Measurements from ENCODE around the gene ADORA2B. TPM values are rescaled to one million over a fixed set of nuclear protein-coding genes. Genes with fewer than 3 reads are reported as not detected.
"Not testable (repeated sequence)": the region's sequence is repeated elsewhere in the genome, so short reads cannot be mapped to it uniquely, and the experiment has no call there.

The ADORA2B gene
- total RNA-seq, 5 donors from 2014 or later (not counting 1 experiment from before 2014, with no cell fraction given): 0.20 TPM; not detected in 4

DNA sequence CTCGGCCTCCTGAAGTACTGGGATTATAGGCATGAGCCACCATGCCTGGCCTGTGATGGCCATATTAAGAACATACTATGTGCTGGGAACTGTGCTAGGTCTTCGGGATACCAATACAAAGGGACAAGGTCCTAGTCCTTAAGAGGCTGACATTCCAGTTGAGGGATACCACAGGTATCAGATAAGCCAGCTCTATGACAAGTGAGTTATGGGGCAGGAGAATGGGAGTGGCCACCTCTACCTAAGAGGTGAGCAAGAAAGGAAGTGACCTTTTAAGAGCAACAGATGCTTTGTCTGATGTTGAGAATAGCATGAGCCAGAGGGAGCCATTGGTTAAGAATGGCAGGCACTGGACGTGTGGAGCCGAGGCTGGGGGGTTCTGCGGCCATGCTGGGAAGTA is 27.0 kb downstream of the ADORA2B start:
- POLR2A ChIA-PET: no interaction called here
- H3K36me3 Mint-ChIP-seq: peaks cover 11% of the 10 kb centered on the region

DNA sequence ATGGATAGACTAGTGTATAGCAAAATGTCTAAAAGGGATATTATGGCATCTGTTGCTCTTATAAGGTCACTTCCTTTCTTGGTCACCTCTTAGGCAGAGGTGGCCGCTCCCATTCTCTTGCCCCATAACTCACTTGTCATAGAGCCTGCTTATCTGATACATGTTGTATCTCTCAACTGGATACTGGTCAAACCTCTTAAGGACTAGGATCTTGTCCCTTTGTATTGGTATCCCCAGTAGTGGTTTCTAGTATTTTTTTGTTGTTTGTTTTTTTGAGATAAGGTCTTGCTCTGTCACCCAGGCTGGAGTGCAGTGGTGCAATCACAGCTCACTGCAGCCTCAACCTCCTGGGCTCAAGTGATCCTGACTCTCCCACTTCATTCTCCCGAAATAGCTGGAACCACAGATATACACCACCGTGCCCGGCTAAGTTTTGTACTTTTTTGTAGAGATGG is 27.6 kb downstream of the ADORA2B start:
- H3K9me3 Mint-ChIP-seq: no peaks in the 10 kb centered on the region
- 92% methylated on average over 2 of the region's 4 CpGs for WGBS (ENCODE audit: insufficient coverage)
- peaks cover 0 to 10% (median 3%) of the 10 kb centered on the region in 3 donors for H3K4me1 Mint-ChIP-seq
- H3K27me3 ChIP-seq (replicated peaks in 1 of 2; ENCODE audit: control insufficient read depth in 2 of 2, extremely low read depth in 1 of 2, insufficient read depth in 2 of 2, low read length in 1 of 2): peaks cover 0 to 12% of the 10 kb centered on the region in 2 experiments
- H3K27ac ChIP-seq (ENCODE audit: low read length): no peak overlapping the region
- no peak overlapping the region for H3K4me3 Mint-ChIP-seq
- POLR2A ChIA-PET: no interaction called here
- H3K27me3 Mint-ChIP-seq: peaks cover 0 to 4% of the 10 kb centered on the region in 2 donors
- peaks cover 15% of the 10 kb centered on the region for H3K36me3 Mint-ChIP-seq
- DNase-seq (no peak), ATAC-seq (replicated peaks in 1 of 4) (no peak)
- no peak overlapping the region for H3K27ac Mint-ChIP-seq
- no peak overlapping the region for H3K4me3 ChIP-seq (ENCODE audit: control insufficient read depth in 1 of 2, extremely low read depth in 1 of 2, low read length in 1 of 2)
- peaks cover 2 to 15% of the 10 kb centered on the region in 2 donors for H3K36me3 ChIP-seq (ENCODE audit: control insufficient read depth in 2 of 2, extremely low read depth in 1 of 2, insufficient read depth in 1 of 2, low read length in 1 of 2)
- CTCF ChIA-PET: no interaction called here
- peaks cover 0 to under 1% of the 10 kb centered on the region in 2 experiments for H3K4me1 ChIP-seq (ENCODE audit: control insufficient read depth in 1 of 2, extremely low read depth in 1 of 2, insufficient read depth in 2 of 2, low read length in 2 of 2)
- H3K9me3 ChIP-seq: no peaks in the 10 kb centered on the region

More for the DNA sequence above, 27.0 kb downstream of the ADORA2B start:
- H3K27me3 Mint-ChIP-seq: peaks cover 0 to 4% of the 10 kb centered on the region in 2 donors
- peaks cover 3 to 7% of the 10 kb centered on the region in 2 experiments for H3K4me1 ChIP-seq (ENCODE audit: control insufficient read depth in 1 of 2, extremely low read depth in 1 of 2, insufficient read depth in 2 of 2, low read length in 2 of 2)
- no peak overlapping the region for H3K27ac Mint-ChIP-seq
- peaks cover 2 to 11% of the 10 kb centered on the region in 2 donors for H3K36me3 ChIP-seq (ENCODE audit: control insufficient read depth in 2 of 2, extremely low read depth in 1 of 2, insufficient read depth in 1 of 2, low read length in 1 of 2)
- no peak overlapping the region for H3K4me3 ChIP-seq (ENCODE audit: control insufficient read depth in 1 of 2, extremely low read depth in 1 of 2, low read length in 1 of 2)
- no peak for DNase-seq
- CTCF ChIA-PET: interaction anchor here in 1 of 2 donors (0.7 kb wide), 1 partner anchor 80 kb away, joined by 6 read pairs; no protein-coding TSS in a partner anchor
- no peaks in the 10 kb centered on the region for H3K9me3 Mint-ChIP-seq
- no peak for ATAC-seq (replicated peaks in 1 of 4)
- no peak overlapping the region for H3K4me3 Mint-ChIP-seq
- H3K27ac ChIP-seq (ENCODE audit: low read length): no peak overlapping the region
- peaks cover 0 to 16% (median 6%) of the 10 kb centered on the region in 3 donors for H3K4me1 Mint-ChIP-seq
- H3K9me3 ChIP-seq: no peaks in the 10 kb centered on the region
- peaks cover 0 to 19% of the 10 kb centered on the region in 2 experiments for H3K27me3 ChIP-seq (replicated peaks in 1 of 2; ENCODE audit: control insufficient read depth in 2 of 2, extremely low read depth in 1 of 2, insufficient read depth in 2 of 2, low read length in 1 of 2)
- 100% methylated on average over 5 of the region's 5 CpGs for WGBS (ENCODE audit: insufficient coverage)

DNA sequence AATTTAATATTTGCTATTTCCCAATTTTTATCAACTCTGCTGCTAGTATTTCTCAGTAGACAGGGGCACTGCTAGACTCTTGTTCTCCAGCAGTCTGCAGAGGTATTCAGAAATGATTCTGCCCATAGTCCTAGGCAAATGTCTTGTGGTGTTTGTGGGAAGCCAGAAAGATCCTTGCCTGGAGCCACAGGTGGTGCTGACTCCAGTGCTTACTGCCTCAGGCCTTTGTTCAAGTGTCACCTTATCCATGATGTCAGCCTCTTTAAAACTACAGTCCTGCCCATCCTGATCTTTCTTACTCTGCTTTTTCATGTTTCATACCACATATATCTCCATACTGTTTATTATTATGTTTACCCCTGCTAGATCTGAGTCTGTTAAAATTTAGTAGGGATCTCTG is 28.1 kb downstream of the ADORA2B start:
- Histone ChIP-seq H3K27ac (ENCODE audit: low read length) (no peak overlapping the region), H3K36me3 (ENCODE audit: control insufficient read depth in 2 of 2, extremely low read depth in 1 of 2, insufficient read depth in 1 of 2, low read length in 1 of 2) (peaks cover 2 to 20% of the 10 kb centered on the region in 2 donors), H3K4me3 (ENCODE audit: control insufficient read depth in 1 of 2, extremely low read depth in 1 of 2, low read length in 1 of 2) (no peak overlapping the region), H3K27me3 (replicated peaks in 1 of 2; ENCODE audit: control insufficient read depth in 2 of 2, extremely low read depth in 1 of 2, insufficient read depth in 2 of 2, low read length in 1 of 2) (peaks cover 0 to 9% of the 10 kb centered on the region in 2 experiments), H3K9me3 (no peaks in the 10 kb centered on the region), H3K4me1 (ENCODE audit: control insufficient read depth in 1 of 2, extremely low read depth in 1 of 2, insufficient read depth in 2 of 2, low read length in 2 of 2) (no peaks in the 10 kb centered on the region)
- Mint-ChIP-seq H3K36me3 (peaks cover 19% of the 10 kb centered on the region), H3K27me3 (peaks cover 0 to 4% of the 10 kb centered on the region in 2 donors), H3K27ac (no peak overlapping the region), H3K4me3 (no peak overlapping the region), H3K9me3 (no peaks in the 10 kb centered on the region), H3K4me1 (peaks cover 0 to 5% (median 0%) of the 10 kb centered on the region in 3 donors)
- DNase-seq (no peak), ATAC-seq (replicated peaks in 1 of 4) (no peak)
- POLR2A ChIA-PET: no interaction called here
- CTCF ChIA-PET: no interaction called here

DNA sequence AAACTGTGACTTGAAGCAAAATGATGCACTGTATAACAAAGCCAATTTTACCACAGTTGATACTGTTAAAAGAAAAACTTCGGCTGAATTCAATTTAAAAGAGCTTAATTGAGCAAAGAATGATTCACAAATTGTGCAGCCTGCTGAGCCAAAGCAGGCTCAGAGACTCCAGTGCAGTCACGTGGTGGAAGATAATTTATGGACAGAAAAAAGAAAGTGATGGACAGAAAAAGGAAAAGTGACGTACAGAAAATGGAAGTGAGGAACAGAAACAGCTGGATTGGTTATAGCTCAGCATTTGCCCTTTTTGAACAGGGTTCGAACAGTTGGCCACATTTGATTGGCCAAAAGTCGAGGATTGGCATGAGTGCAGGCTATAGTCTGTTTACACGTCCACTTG is 28.9 kb downstream of the ADORA2B start:
- H3K27me3 Mint-ChIP-seq: no peaks in the 10 kb centered on the region
- Histone ChIP-seq H3K9me3 (no peaks in the 10 kb centered on the region), H3K4me3 (ENCODE audit: control insufficient read depth in 1 of 2, extremely low read depth in 1 of 2, low read length in 1 of 2) (no peak overlapping the region), H3K4me1 (ENCODE audit: control insufficient read depth in 1 of 2, extremely low read depth in 1 of 2, insufficient read depth in 2 of 2, low read length in 2 of 2) (no peaks in the 10 kb centered on the region), H3K27ac (ENCODE audit: low read length) (no peak overlapping the region), H3K27me3 (replicated peaks in 1 of 2; ENCODE audit: control insufficient read depth in 2 of 2, extremely low read depth in 1 of 2, insufficient read depth in 2 of 2, low read length in 1 of 2) (peaks cover 0 to 2% of the 10 kb centered on the region in 2 experiments), H3K36me3 (ENCODE audit: control insufficient read depth in 2 of 2, extremely low read depth in 1 of 2, insufficient read depth in 1 of 2, low read length in 1 of 2) (peaks cover 2 to 21% of the 10 kb centered on the region in 2 donors)
- ATAC-seq (replicated peaks in 1 of 4) (no peak), DNase-seq (no peak)
- H3K36me3 Mint-ChIP-seq: peaks cover 21% of the 10 kb centered on the region
- ChIA-PET POLR2A (no interaction called here), CTCF (no interaction called here)
- no peak overlapping the region for H3K4me3 Mint-ChIP-seq
- no peaks in the 10 kb centered on the region for H3K4me1 Mint-ChIP-seq
- WGBS (ENCODE audit: insufficient coverage): 92% methylated on average over 3 of the region's 6 CpGs
- H3K27ac Mint-ChIP-seq: no peak overlapping the region
- H3K9me3 Mint-ChIP-seq: no peaks in the 10 kb centered on the region

DNA sequence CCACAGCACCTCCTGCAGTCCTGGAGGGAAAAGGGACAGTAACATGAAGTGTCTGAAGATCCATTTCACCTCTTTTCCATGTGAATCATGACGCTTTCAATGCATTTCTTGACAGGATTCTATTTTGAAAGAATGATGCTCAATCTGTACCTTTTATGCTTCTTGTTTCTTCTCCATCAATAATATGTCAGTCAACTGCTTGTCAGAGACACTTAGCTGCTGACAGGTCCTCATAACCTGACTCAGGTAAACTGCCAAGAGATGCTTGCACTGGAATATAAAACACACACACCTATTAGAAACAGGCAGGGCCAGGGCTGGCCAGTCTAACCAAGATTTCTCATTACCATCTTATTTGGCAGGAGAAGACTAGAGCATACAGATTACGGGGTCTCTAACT is 33.0 kb downstream of the ADORA2B start:
- WGBS (ENCODE audit: insufficient coverage): 100% methylated on average over 1 of the region's 2 CpGs
- CTCF ChIA-PET: no interaction called here
- POLR2A ChIA-PET: no interaction called here
- DNase-seq (no peak), ATAC-seq (replicated peaks in 1 of 4) (no peak)
- peaks cover 0 to 5% of the 10 kb centered on the region in 2 experiments for H3K4me1 ChIP-seq (ENCODE audit: control insufficient read depth in 1 of 2, extremely low read depth in 1 of 2, insufficient read depth in 2 of 2, low read length in 2 of 2)
- Mint-ChIP-seq H3K4me3 (no peak overlapping the region), H3K36me3 (peaks cover 45% of the 10 kb centered on the region), H3K4me1 (peaks cover 7 to 11% (median 11%) of the 10 kb centered on the region in 3 donors), H3K27ac (no peak overlapping the region), H3K27me3 (no peaks in the 10 kb centered on the region), H3K9me3 (no peaks in the 10 kb centered on the region)
- H3K27me3 ChIP-seq (replicated peaks in 1 of 2; ENCODE audit: control insufficient read depth in 2 of 2, extremely low read depth in 1 of 2, insufficient read depth in 2 of 2, low read length in 1 of 2): no peaks in the 10 kb centered on the region
- H3K27ac ChIP-seq (ENCODE audit: low read length): no peak overlapping the region
- no peak overlapping the region for H3K4me3 ChIP-seq (ENCODE audit: control insufficient read depth in 1 of 2, extremely low read depth in 1 of 2, low read length in 1 of 2)
- peaks cover 2 to 48% of the 10 kb centered on the region in 2 donors for H3K36me3 ChIP-seq (ENCODE audit: control insufficient read depth in 2 of 2, extremely low read depth in 1 of 2, insufficient read depth in 1 of 2, low read length in 1 of 2)
- no peaks in the 10 kb centered on the region for H3K9me3 ChIP-seq

DNA sequence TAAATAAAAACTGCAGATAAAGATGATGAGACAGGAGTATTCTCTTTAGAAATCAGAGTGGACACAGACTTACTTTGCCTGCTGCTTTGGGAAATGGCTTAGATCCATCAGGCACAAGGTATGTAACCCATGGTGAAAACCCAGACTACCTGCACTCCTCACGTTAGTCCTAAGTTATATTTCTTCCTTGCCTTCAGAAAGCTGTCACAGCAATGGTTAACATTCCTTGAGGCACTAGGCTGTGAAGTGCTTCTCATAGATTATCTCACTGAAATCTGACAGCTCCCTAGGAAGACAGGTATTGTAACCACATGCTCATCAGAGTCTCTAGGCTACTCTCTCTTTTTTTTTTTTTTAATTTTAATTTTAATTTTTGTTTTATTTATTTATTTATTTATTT is 33.7 kb downstream of the ADORA2B start:
- no peaks in the 10 kb centered on the region for H3K27me3 Mint-ChIP-seq
- H3K4me3 ChIP-seq (ENCODE audit: control insufficient read depth in 1 of 2, extremely low read depth in 1 of 2, low read length in 1 of 2): no peak overlapping the region
- no peak for DNase-seq
- H3K4me3 Mint-ChIP-seq: no peak overlapping the region
- no peak for ATAC-seq (replicated peaks in 1 of 4)
- CTCF ChIA-PET: no interaction called here
- H3K27ac ChIP-seq (ENCODE audit: low read length): no peak overlapping the region
- no peak overlapping the region for H3K27ac Mint-ChIP-seq
- H3K9me3 Mint-ChIP-seq: no peaks in the 10 kb centered on the region
- peaks cover 2 to 52% of the 10 kb centered on the region in 2 donors for H3K36me3 ChIP-seq (ENCODE audit: control insufficient read depth in 2 of 2, extremely low read depth in 1 of 2, insufficient read depth in 1 of 2, low read length in 1 of 2)
- H3K9me3 ChIP-seq: no peaks in the 10 kb centered on the region
- peaks cover 7 to 11% (median 11%) of the 10 kb centered on the region in 3 donors for H3K4me1 Mint-ChIP-seq
- 60% methylated on average over 1 of the region's 1 CpG for WGBS (ENCODE audit: insufficient coverage)
- H3K27me3 ChIP-seq (replicated peaks in 1 of 2; ENCODE audit: control insufficient read depth in 2 of 2, extremely low read depth in 1 of 2, insufficient read depth in 2 of 2, low read length in 1 of 2): no peaks in the 10 kb centered on the region
- peaks cover 0 to 5% of the 10 kb centered on the region in 2 experiments for H3K4me1 ChIP-seq (ENCODE audit: control insufficient read depth in 1 of 2, extremely low read depth in 1 of 2, insufficient read depth in 2 of 2, low read length in 2 of 2)
- H3K36me3 Mint-ChIP-seq: peaks cover 45% of the 10 kb centered on the region
- POLR2A ChIA-PET: no interaction called here

DNA sequence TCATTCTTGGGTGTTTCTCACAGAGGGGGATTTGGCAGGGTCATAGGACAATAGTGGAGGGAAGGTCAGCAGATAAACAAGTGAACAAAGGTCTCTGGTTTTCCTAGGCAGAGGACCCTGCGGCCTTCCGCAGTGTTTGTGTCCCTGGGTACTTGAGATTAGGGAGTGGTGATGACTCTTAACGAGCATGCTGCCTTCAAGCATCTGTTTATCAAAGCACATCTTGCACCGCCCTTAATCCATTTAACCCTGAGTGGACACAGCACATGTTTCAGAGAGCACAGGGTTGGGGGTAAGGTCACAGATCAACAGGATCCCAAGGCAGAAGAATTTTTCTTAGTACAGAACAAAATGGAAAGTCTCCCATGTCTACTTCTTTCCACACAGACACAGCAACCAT is 34.1 kb downstream of the ADORA2B start:
- H3K9me3 ChIP-seq; H3K4me3 Mint-ChIP-seq; DNase-seq; H3K27me3 ChIP-seq (replicated peaks in 1 of 2; ENCODE audit: control insufficient read depth in 2 of 2, extremely low read depth in 1 of 2, insufficient read depth in 2 of 2, low read length in 1 of 2); H3K4me1 ChIP-seq (ENCODE audit: control insufficient read depth in 1 of 2, extremely low read depth in 1 of 2, insufficient read depth in 2 of 2, low read length in 2 of 2); POLR2A ChIA-PET; CTCF ChIA-PET; H3K4me3 ChIP-seq (ENCODE audit: control insufficient read depth in 1 of 2, extremely low read depth in 1 of 2, low read length in 1 of 2); ATAC-seq (replicated peaks in 1 of 4); H3K27me3 Mint-ChIP-seq; H3K27ac ChIP-seq (ENCODE audit: low read length); H3K9me3 Mint-ChIP-seq; H3K27ac Mint-ChIP-seq: not testable (repeated sequence)
- peaks cover 2 to 55% of the 10 kb centered on the region in 2 donors for H3K36me3 ChIP-seq (ENCODE audit: control insufficient read depth in 2 of 2, extremely low read depth in 1 of 2, insufficient read depth in 1 of 2, low read length in 1 of 2)
- Mint-ChIP-seq H3K36me3 (peaks cover 49% of the 10 kb centered on the region), H3K4me1 (peaks cover 7 to 11% (median 11%) of the 10 kb centered on the region in 3 donors)
- no CpG with 5 or more reads among the region's 4 CpGs for WGBS (ENCODE audit: insufficient coverage)
